AG09309 (cell line): ENCODE measurements around the gene ARHGAP26.
"Not testable (repeated sequence)": the region's sequence is repeated elsewhere in the genome, so short reads cannot be mapped to it uniquely, and the experiment has no call there.

ENCODE experiments used
- DNase-seq: peaks from one replicate; pipeline ENCODE4 v3.0.0-alpha.2; 2010; ENCODE audit warnings: low read depth
- H3K4me3 ChIP-seq: 2 replicates; pipeline ENCODE4 v1.5.1; 2011; ENCODE audit warnings: mild to moderate bottlenecking, low read depth, low read length, moderate library complexity; ENCODE audit not compliant: control insufficient read depth
- TF ChIP-seq, protein P1 (sequence below): IDR thresholded peaks from 2 replicates; pipeline ENCODE4 v1.5.1; 2011; ENCODE audit warnings: mild to moderate bottlenecking, low read depth, low read length, inconsistent platforms; ENCODE audit not compliant: insufficient read depth, control insufficient read depth; ENCODE audit errors: missing control alignments

The ARHGAP26 gene

DNA sequence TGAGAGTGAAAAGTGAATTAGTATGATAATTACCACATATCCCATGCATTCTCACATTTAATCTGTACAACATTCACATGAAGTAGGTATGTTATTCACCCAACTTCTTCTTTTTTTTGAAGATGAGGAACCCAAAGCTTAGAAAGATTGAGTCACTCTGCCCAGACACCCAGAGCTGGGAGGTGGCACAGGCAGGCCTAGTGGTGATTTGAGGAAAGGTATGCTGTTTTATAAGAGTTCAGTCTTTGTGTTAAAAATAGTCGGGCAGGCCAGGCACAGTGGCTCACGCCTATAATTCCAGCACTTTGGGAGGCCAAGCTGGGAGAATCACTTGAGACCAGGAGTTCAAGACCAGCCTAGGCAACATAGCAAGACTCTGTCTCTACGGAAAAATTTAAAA is 348.0 kb downstream of the ARHGAP26 start:
- TF ChIP-seq, protein P1, sequence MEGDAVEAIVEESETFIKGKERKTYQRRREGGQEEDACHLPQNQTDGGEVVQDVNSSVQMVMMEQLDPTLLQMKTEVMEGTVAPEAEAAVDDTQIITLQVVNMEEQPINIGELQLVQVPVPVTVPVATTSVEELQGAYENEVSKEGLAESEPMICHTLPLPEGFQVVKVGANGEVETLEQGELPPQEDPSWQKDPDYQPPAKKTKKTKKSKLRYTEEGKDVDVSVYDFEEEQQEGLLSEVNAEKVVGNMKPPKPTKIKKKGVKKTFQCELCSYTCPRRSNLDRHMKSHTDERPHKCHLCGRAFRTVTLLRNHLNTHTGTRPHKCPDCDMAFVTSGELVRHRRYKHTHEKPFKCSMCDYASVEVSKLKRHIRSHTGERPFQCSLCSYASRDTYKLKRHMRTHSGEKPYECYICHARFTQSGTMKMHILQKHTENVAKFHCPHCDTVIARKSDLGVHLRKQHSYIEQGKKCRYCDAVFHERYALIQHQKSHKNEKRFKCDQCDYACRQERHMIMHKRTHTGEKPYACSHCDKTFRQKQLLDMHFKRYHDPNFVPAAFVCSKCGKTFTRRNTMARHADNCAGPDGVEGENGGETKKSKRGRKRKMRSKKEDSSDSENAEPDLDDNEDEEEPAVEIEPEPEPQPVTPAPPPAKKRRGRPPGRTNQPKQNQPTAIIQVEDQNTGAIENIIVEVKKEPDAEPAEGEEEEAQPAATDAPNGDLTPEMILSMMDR: no peak
- DNase-seq: no peak
- no peak overlapping the region for H3K4me3 ChIP-seq

DNA sequence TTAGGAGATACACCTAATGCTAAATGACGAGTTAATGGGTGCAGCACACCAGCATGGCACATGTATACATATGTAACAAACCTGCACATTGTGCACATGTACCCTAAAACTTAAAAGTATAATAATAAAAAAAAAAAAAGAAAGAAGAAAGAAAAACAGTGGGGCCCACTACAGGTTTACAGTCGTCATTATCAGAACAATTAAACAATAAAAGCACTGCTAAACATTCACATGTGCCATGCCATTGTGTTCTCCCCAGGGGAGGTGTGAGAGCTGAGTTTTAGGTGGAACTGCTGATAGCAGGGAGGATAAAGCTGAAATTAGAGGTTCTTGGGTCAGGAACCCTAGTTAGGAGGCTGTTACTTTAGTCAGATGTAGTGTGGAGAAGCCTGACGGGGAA is 348.6 kb downstream of the ARHGAP26 start:
- H3K4me3 ChIP-seq, DNase-seq: not testable (repeated sequence)

DNA sequence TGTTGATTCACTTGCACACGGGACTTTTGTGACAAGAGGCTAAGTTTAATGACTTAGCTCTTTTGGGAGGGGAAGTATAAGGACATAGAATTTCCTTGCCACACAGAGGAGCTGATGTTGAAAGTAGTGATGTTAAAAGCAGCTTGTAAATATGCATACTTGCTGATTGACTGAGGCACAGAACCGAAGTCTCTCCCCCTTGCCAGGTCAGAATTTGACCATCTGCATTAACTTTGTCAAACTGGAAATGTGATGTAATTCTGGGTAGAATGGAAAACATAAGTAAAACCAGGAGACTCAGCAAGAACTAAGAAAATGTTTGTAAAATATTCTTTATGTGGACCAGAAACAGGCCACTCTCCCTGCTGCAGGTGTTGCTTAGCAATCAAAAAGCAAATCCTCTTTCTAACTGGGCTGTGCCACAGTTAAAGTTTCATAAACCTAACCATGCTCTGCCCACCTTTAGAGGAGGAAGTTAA is 349.2 kb downstream of the ARHGAP26 start:
- DNase-seq: peak; percentile 48
- TF ChIP-seq, protein P1: no peak
- H3K4me3 ChIP-seq: no peak overlapping the region

DNA sequence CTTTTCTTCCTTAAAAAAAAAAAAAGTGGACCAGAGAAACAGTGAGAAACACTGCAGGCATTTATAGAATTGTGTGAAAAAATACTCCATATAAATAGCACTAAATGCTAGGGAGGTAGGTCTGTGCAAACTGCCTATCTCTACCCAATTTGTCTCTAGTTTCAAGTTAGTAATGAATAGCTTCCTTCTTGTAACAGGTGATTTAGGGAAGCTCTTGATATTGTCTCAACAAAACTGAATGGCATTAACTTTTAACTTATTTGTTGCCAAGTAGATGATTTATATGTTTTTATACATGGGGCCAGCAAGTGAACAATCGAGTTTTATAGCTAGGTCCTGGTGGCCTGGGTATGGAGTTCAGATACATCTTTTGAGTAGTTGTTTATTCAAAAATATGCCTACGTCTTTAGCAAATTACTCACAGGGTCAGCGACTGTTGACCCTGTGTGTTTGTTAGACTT is 349.7 kb downstream of the ARHGAP26 start:
- TF ChIP-seq, protein P1: no peak
- no peak for DNase-seq

DNA sequence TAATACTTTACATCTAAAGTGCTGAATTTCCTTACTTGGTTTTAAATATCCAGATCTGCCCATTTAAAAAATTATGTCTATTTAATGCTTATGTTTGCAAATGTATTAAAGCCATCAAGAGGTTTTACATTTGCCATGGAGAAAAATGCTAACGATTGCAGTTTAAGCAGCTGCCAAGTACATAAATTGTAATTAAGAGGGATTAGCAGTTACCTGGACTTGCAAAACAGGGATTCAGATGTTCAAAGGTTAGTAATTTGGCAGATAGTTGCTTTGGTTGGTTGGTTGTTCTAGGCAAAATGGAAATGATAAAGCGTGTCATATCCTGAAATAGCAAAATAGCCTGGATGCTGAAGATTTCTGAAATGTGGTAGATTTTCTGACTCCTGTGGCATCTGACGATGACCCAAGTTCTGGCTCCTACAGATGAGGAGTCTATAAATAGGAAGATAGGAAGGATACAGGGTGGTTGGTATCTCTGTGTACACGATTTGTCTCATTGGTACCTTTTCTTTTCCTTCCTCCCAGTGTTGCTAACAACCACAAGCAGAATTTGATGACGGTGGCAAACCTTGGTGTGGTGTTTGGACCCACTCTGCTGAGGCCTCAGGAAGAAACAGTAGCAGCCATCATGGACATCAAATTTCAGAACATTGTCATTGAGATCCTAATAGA is 350.4 kb downstream of the ARHGAP26 start:
- no peak for DNase-seq
- TF ChIP-seq, protein P1: no peak

More for the DNA sequence above, 349.7 kb downstream of the ARHGAP26 start:
- H3K4me3 ChIP-seq: no peak overlapping the region

DNA sequence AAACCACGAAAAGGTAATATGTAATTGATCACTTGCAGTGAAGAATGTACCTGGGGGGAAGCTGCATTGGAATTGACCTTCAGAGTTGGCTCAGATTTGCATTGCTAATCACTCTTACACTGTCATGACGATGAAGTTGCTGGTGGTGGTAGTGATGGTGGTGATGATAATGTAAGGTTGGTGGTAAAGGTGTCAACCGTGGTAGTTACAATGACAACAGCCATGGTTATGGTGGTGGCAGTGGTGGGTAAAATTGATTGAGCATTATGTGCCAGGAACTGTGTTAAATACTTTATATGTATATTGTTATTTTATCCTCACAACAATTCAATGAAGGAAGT is 350.9 kb downstream of the ARHGAP26 start:
- no peak for DNase-seq
- no peak overlapping the region for H3K4me3 ChIP-seq
- TF ChIP-seq, protein P1: no peak

More for the DNA sequence above, 350.4 kb downstream of the ARHGAP26 start:
- no peak overlapping the region for H3K4me3 ChIP-seq

DNA sequence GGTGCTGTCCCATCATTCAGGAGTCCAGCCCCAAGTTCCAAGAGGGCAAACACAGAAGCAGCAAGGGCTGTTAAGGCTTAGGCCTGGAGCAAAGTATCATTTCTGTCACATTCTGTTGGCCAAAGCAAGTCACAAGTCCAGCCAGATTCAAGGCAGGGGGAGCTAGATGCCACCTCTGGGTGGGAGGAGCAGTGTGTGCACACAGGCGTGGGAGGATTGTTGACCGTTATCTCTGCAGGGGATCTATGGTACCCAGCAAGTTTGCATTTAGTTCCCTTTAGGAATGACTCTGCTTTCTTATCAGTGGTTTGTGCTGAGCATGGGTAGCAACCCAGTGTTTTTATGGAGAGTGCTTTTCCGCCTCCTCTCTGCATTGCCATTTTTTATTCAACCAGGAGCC is 354.4 kb downstream of the ARHGAP26 start:
- TF ChIP-seq, protein P1: no peak
- DNase-seq: no peak
- H3K4me3 ChIP-seq: no peak overlapping the region
